Keratinocyte (primary cell): ENCODE results near the gene TWSG1.

Experiments
- EZH2 ChIP-seq: IDR thresholded peaks from one replicate; pipeline ENCODE4 v1.6.1; 2012; ENCODE audit warnings: inconsistent platforms, mild to moderate bottlenecking, low read length, moderate library complexity
- TF ChIP-seq, protein P1 (sequence below), 3 experiments: IDR thresholded peaks in 1 of 3; conservative IDR thresholded peaks in 1 of 3; optimal IDR thresholded peaks in 1 of 3; 2 replicates in 2 of 3; 3 replicates in 1 of 3; pipeline versions ENCODE3 to v1.5.1; 2011; ENCODE audit warnings: low read length in 3 of 3, mild to moderate bottlenecking in 3 of 3, moderate library complexity in 2 of 3, control low read depth in 1 of 3, inconsistent platforms in 1 of 3; ENCODE audit not compliant: insufficient read depth in 2 of 3; ENCODE audit errors: extremely low read depth in 1 of 3

DNA sequence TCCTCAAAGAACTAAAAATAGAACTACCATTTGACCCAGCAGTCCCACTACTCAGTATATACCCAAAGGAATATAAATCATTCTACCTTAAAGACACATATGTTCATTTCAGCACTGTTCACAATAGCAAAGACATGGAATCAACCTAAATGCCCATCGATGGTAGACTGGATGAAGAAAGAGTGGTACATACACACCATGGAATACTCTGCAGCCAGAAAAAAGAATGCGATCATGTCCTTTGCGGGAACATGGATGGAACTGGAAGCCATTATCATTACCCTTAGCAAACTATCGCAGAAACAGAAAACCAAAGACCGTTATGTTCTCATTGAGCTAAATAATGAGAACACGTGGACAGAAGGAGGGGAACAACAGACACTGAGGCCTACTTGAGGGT is 44.5 kb downstream of the TWSG1 start:
- TF ChIP-seq EZH2, result no peak
- TF ChIP-seq, protein P1, sequence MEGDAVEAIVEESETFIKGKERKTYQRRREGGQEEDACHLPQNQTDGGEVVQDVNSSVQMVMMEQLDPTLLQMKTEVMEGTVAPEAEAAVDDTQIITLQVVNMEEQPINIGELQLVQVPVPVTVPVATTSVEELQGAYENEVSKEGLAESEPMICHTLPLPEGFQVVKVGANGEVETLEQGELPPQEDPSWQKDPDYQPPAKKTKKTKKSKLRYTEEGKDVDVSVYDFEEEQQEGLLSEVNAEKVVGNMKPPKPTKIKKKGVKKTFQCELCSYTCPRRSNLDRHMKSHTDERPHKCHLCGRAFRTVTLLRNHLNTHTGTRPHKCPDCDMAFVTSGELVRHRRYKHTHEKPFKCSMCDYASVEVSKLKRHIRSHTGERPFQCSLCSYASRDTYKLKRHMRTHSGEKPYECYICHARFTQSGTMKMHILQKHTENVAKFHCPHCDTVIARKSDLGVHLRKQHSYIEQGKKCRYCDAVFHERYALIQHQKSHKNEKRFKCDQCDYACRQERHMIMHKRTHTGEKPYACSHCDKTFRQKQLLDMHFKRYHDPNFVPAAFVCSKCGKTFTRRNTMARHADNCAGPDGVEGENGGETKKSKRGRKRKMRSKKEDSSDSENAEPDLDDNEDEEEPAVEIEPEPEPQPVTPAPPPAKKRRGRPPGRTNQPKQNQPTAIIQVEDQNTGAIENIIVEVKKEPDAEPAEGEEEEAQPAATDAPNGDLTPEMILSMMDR (optimal IDR thresholded peaks at IDR 0.05 in 1 of 3, IDR thresholded peaks at IDR 0.05 in 1 of 3, conservative IDR thresholded peaks at IDR 0.05 in 1 of 3; ENCODE audit: extremely low read depth in 1 of 3, insufficient read depth in 2 of 3, low read length in 3 of 3), result no peak
